Neural crest cell (in vitro differentiated cells): Measurements from ENCODE around the gene EEF1AKMT2. TPM values are rescaled to one million over a fixed set of nuclear protein-coding genes. Genes with fewer than 3 reads are reported as not detected.

Source experiments
- DNase-seq: peaks from one replicate; pipeline ENCODE4 v3.0.0; 2021; ENCODE audit warnings: low read depth, mixed read lengths, low spot score
- H3K27ac Mint-ChIP-seq: one replicate; pipeline ENCODE4 v1.8.0; 2021; ENCODE audit warnings: mild to moderate bottlenecking, mixed read lengths; ENCODE audit not compliant: unreplicated experiment
- H3K27me3 Mint-ChIP-seq: 2 replicates; pipeline ENCODE4 v1.8.0; 2021; ENCODE audit warnings: low read depth, mild to moderate bottlenecking, mixed read lengths
- H3K36me3 Mint-ChIP-seq: 2 replicates; pipeline ENCODE4 v1.8.0; 2021; ENCODE audit warnings: low read depth, mild to moderate bottlenecking, mixed read lengths
- H3K4me1 Mint-ChIP-seq: 2 replicates; pipeline ENCODE4 v1.8.0; 2021; ENCODE audit warnings: mixed read lengths
- H3K4me3 Mint-ChIP-seq: one replicate; pipeline ENCODE4 v1.8.0; 2021; ENCODE audit warnings: mild to moderate bottlenecking, mixed read lengths
- H3K9me3 Mint-ChIP-seq: 2 replicates; pipeline ENCODE4 v1.8.0; 2021; ENCODE audit warnings: mixed read lengths
- CTCF ChIP-seq: fragments of 200-600 bp; sonication (generic); conservative IDR thresholded peaks from 2 replicates; pipeline ENCODE4 v1.5.0; 2021; ENCODE audit warnings: antibody characterized with exemption, mild to moderate bottlenecking
- total RNA-seq: library from RNA; stranded (reverse); gene quantifications from 2 replicates; pipeline ENCODE4 v1.2.1, GENCODE V29; 2021

EEF1AKMT2 gene
- total RNA-seq, 1 donor from 2014 or later: 18.2 TPM

- Mint-ChIP-seq H3K9me3 (no peaks in the 10 kb centered on the region), H3K4me3 (no peak overlapping the region), H3K27ac (no peak overlapping the region), H3K4me1 (peaks cover 52% of the 10 kb centered on the region), H3K27me3 (no peaks in the 10 kb centered on the region), H3K36me3 (no peaks in the 10 kb centered on the region)
- TF ChIP-seq CTCF: no peak
- no peak for DNase-seq
Measured at GRCh38 chr10:124711145-124711544, 80.5 kb downstream of the EEF1AKMT2 start.

DNA sequence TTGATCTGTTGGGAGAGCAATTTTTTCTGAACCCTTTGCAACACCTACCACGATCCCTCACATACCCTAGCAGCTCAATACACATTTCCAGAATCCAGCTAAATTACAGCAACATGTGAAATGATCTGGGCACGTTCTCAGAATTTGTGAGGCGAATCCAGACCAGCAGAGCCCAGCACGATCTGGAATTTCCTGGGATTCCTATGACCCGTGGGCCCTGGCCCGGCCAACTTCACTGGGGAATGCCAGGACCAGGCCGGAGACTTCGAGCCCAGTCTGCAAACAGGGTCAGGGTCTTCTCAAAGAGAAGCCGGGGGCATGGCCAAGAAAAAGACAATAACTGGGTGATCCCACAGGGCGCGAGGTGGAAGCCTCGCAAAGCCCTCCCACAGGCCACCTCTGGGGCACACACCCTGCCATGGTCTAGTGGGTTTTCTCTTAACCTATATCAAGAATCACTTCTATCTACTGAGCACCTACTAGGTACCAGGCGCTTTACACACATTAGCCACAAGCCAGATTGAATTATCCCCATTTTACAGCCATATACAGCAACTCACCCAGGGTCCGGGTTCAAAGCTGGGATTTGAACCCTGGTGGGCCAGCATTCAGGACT, 81.3 kb downstream of the EEF1AKMT2 start:
- H3K9me3 Mint-ChIP-seq: no peaks in the 10 kb centered on the region
- H3K4me3 Mint-ChIP-seq: no peak overlapping the region
- no peak for TF ChIP-seq CTCF
- H3K36me3 Mint-ChIP-seq: no peaks in the 10 kb centered on the region
- H3K27ac Mint-ChIP-seq: no peak overlapping the region
- peaks cover 50% of the 10 kb centered on the region for H3K4me1 Mint-ChIP-seq
- DNase-seq: no peak
- no peaks in the 10 kb centered on the region for H3K27me3 Mint-ChIP-seq

DNA sequence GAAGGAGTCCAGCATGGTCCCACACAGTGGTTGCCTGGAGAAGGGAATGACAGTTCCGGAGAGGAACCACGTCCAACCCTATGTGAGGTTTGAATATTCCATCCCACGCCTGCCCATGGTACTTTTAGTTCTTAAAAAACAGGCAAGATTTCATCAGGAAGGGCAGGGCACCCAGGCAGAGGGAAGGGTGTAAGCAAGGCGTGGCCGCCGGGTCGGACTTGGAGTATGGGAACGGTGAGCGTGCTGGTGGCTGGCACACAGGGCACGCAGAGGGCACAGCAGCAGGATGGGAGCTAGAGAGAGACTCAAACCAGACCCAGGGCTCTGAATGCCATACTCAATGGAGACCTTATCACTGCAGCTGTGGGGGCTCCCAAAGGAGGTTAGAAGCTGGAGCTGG, 81.8 kb downstream of the EEF1AKMT2 start:
- no peak overlapping the region for H3K4me3 Mint-ChIP-seq
- H3K4me1 Mint-ChIP-seq: peaks cover 50% of the 10 kb centered on the region
- H3K27me3 Mint-ChIP-seq: no peaks in the 10 kb centered on the region
- no peak for TF ChIP-seq CTCF
- no peak overlapping the region for H3K27ac Mint-ChIP-seq
- no peak for DNase-seq
- no peaks in the 10 kb centered on the region for H3K36me3 Mint-ChIP-seq
- no peaks in the 10 kb centered on the region for H3K9me3 Mint-ChIP-seq

- Mint-ChIP-seq H3K27ac (peak overlapping the region; percentile 15), H3K27me3 (no peaks in the 10 kb centered on the region), H3K9me3 (no peaks in the 10 kb centered on the region), H3K36me3 (no peaks in the 10 kb centered on the region), H3K4me1 (peaks cover 48% of the 10 kb centered on the region), H3K4me3 (no peak overlapping the region)
- DNase-seq: no peak
- no peak for TF ChIP-seq CTCF
Measured at GRCh38 chr10:124708922-124709520, 82.7 kb downstream of the EEF1AKMT2 start.

GRCh38 chr10:124708246-124708779, 83.4 kb downstream of the EEF1AKMT2 start:
- Mint-ChIP-seq H3K27me3 (no peaks in the 10 kb centered on the region), H3K4me1 (peaks cover 41% of the 10 kb centered on the region), H3K27ac (no peak overlapping the region), H3K9me3 (no peaks in the 10 kb centered on the region), H3K4me3 (no peak overlapping the region), H3K36me3 (no peaks in the 10 kb centered on the region)
- DNase-seq: no peak
- TF ChIP-seq CTCF: no peak

Other genes starting within 250 kb of the EEF1AKMT2 start
- 41.3 TPM in 2 replicates for gene FAM53B, start 47.5 kb downstream of the EEF1AKMT2 start, total RNA-seq
- 16.0 and 17.0 TPM in 2 replicates for gene ABRAXAS2, start 9.9 kb upstream of the EEF1AKMT2 start, total RNA-seq
- 22.6 and 24.0 TPM in 2 replicates for gene ZRANB1, start 150.2 kb upstream of the EEF1AKMT2 start, total RNA-seq